K562 (cell line): ENCODE data around the gene EDEM2. TPM values are rescaled to one million over a fixed set of nuclear protein-coding genes. Genes with fewer than 3 reads are reported as not detected.

Experiments used
- ZBTB40 ChIP-seq, 2 experiments: fragments of 450-650 bp in 1 of 2; sonication (generic) in 1 of 2; formaldehyde crosslinking in 1 of 2; IDR thresholded peaks; 2 replicates each; pipeline versions ENCODE4 v1.7.1 to v1.9.0; 2016 to 2022; ENCODE audit warnings: inconsistent platforms in 1 of 2, mild to moderate bottlenecking in 1 of 2, missing genetic modification reagents in 1 of 2
- ZNF668 ChIP-seq: fragments of 250-450 bp; sonication (Bioruptor Pico); IDR thresholded peaks from 2 replicates; pipeline ENCODE4 v1.8.0; 2022; ENCODE audit warnings: mild to moderate bottlenecking, inconsistent platforms
- polyA plus RNA-seq, 8 experiments: library from polyadenylated mRNA; depleted of rRNA in 4 of 8; stranded (reverse) in 5 of 8; unstranded in 3 of 8; fragments of >200 nt; fragmentation: Nextera tagmentation in 2 of 8; fragmentation: Illumina TruSeq in 1 of 8; extraction: Ambion mirVana in 2 of 8; extraction: Trizol in 1 of 8; gene quantifications; 2 replicates each; pipeline versions ENCODE4 v1.2.1 to v1.2.3, GENCODE V29; 2011 to 2014; ENCODE audit warnings: inconsistent platforms in 1 of 8, missing spikeins in 1 of 8
- total RNA-seq, 7 experiments: library from RNA; depleted of rRNA in 6 of 7; stranded (reverse); fragments of >200 nt in 6 of 7; fragmentation: Illumina TruSeq in 2 of 7; extraction: Trizol in 2 of 7; gene quantifications; 2 replicates each; pipeline versions ENCODE4 v1.2.1 to v1.2.3, GENCODE V29; 2011 to 2021; ENCODE audit warnings: low replicate concordance in 1 of 7

Gene EDEM2
- total and polyA plus RNA-seq, 9 of the 15 experiments (the other 6 are each of a cell fraction or from before 2014, with no cell fraction given) = 6.9 to 11.0 (median 9.7) TPM

- TF ChIP-seq ZBTB40 (IDR thresholded peaks at IDR 0.05) = peak; percentile 92
- TF ChIP-seq ZBTB40 (CRISPR knock-in tag; IDR thresholded peaks at IDR 0.05) = peak; percentile 86
- 0 out of 2 replicates have a peak, but pooled peaks have one; percentile 8 for TF ChIP-seq ZNF668
These were observed 46.1 kb upstream of the EDEM2 start (continued) for GRCh38 chr20:35193031-35193791.
